Activated CD4-positive, alpha-beta T cell treated with anti-CD3 and anti-CD28 coated beads, Interleukin-2, amount 50 U/mL, for 48 hours (primary cell): ENCODE measurements around the gene DPCD.

Experiments used
- DNase-seq, 2 experiments: peaks; one replicate each; pipeline ENCODE4 v3.0.0-alpha.2; 2020

The DPCD gene

GRCh38 chr10:101567165-101568006, 20.7 kb upstream of the DPCD start:
- no peak for DNase-seq

GRCh38 chr10:101568054-101568745, 19.9 kb upstream of the DPCD start:
- DNase-seq, result no peak

DNA sequence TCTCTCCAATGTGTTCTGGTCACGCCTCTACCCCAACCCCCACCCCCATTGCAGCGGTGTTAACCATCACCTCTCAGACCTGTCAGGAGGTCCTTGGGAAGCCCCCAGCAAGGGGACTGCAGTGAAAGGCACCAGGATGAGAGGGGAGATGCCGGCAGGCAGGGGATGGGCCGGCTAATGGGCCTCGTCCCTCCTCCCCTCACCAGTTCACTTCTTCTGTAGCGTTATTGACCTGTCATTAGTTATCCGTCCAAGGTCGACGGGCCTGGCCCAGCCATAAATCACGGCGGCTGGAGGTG, 18.8 kb upstream of the DPCD start:
- DNase-seq, result no peak

DNA sequence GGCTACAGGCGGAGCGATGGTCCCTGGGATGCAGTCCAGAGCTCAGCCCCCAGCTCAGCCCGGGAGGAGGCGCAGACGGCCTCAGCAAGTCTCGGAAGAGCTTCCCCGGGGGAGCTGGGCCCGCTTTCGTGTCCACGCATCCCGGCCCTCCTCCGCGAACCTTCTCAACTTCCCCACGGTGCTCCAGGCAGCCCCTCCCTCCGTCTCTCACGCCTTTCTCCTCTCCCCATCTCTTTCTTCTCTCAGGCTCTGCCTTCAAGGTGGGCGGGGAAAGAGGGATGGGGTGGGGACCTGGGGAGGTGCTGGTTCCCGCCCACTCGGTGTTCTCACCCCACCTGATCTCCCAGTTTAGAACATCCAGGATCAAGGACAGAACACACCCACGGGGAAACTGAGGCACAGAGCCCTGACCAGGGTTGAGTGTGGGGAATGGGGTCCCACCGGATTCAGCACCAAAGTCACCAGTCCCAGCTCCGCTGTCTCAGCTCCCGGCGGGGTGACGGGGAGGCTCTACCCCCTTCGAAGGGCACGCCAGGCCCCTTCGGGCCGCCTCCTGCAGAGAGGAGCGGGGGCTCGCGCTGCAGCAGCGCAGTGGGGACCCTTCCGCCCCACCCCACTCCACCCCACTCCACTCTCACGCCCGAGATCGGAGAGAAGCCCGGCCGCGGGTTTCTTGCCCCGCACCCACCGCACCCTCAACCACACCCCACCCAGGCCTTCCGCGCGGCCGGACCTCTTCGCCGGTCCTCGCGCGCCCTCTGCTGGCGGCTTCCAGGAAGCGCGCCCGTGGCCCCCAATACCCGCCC, 18.3 kb upstream of the DPCD start:
- peak; percentile 80 to 83 for DNase-seq

- no peak for DNase-seq
Measured at GRCh38 chr10:101570428-101571270, 17.5 kb upstream of the DPCD start.

DNA sequence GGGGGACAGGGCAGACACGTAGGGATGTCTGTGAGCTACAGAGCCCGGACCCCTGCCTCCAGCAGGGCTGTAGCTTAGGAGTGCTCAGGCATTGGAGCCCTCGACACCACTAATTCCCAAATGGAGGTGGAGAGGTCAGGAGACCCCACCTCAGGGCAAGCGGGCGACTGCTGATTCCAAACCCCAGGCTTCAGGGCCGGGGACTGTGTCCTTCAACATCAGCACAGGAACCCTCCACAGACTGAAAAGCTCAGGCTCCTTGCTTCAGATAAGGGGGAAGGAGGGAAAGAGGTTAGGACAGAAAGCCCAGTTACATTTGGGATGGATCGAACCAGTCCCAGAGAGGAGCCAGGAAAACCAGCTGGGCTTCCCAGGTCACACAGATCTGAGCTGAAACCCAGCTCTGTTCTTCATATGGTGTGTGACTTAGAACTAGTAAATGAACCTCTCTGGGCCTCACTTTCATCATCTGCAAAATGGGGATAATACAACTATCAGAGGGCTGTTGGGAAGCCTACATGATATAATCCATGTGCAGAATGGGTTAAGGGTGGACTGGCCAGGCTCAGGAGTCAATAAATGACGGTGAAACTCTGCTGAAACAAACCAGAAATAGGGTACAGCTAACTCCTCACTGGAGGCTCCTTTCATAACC, 16.7 kb upstream of the DPCD start:
- DNase-seq, result no peak

- DNase-seq, result no peak
Measured at GRCh38 chr10:101572126-101572525, 16.0 kb upstream of the DPCD start.

DNA sequence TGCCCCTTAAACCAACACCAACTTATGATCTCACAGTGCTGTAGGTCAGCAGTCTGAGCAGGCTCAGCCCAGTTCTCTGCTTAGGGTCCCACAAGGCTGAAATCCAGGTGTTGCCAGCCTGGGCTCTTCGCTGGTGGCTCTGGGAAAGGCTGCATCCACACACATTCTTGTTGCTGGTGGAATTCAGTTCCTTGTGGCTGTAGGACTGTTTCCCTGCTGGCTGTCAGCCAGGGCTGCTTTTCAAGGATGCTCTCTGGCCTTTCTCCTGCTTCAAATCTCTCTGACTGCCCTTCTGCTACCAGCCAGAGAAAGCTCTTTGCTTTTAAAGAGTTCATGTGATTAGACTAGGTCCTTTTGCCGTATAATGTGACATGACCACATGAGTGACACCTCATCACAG, 15.3 kb upstream of the DPCD start:
- DNase-seq, result no peak

- no peak for DNase-seq
Measured at GRCh38 chr10:101573885-101574753, 14.0 kb upstream of the DPCD start.

DNA sequence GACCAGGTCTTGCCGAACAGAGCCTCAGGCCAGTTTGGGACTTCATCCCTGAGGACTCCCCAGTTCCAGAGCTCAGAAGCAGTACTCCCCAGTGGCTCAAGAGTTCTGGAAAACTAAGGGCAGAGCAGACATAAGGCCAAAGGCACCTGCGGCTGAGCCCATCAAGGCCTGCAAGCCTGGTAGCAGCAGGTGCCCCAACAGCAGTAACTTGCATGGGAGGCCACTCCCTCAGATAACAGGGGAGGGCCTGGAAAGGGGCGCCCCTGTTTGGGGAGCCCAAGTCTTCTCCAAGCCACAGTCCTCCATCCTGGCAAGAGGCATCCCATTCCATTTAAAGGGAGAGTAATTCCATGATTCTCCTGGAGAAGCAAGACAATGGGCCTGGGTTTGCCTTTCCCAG, 13.0 kb upstream of the DPCD start:
- DNase-seq, result no peak

GRCh38 chr10:101575580-101576210, 12.4 kb upstream of the DPCD start:
- DNase-seq, result no peak

DNA sequence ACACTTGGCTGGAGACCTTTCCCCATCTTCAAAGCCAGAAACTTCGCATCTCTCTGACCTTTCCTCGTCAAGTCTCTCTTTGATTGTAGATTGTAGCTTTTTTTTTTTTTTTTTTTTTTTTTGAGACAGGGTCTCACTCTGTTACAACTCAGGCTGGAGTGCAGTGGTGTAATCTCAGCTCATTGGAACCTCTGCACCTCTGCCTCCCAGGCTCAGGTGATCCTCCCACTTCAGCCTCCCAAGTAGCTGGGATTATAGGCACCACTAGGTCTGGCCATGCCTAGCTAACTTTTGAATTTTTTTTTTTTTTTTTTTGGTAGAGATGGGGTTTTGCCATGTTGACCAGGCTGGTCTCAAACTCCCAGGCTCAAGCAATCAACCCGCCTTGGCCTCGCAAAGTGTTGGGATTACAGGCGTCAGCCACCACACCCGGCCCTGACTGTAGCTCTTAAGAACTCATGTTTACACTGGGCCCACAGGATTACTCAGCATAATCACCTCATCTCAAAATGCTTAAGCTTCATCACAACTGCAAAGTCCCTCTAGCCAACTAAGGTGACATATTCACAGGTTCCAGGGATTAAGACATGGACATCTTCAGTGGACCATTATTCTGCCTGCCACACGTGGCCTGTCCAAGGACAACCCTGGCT, 11.8 kb upstream of the DPCD start:
- no peak for DNase-seq

DNA sequence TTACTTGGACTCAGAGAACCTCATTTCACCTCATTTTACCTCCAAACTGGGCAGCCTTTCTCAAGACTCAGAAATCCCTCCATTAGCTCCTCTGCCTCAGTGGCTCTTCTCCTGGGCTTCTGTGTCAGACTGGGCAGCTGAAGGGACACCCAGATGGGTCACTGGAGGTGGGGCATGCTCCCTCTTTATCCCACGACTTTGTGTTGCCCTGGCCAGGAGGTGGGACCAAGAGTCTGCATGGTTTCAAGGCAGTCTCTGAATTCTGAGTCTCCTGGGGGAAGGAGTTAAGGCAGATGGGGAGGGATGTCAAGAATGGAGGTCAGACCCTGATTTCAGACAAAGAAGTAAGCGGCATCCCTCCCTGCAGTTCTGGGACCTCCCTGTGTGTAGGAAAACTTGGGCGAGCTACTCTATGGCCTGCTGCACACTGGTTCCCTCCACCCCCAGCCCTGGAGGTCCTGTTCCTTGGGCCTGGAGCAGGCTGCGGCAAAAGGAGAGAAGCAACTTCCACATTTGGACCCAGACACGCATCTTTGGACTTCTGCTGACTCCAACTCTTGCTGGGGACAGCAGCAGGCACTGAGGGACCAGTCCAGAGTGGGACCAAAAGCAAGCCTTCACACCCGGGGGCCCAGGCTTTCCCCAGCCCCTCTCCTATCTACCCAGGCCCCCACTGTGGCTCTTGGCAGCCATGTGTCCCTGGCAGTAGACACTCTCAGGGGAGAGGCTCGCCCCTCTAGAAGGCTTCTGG, 10.8 kb upstream of the DPCD start:
- no peak for DNase-seq

- no peak for DNase-seq
Measured at GRCh38 chr10:101578192-101578591, 9.9 kb upstream of the DPCD start.

DNA sequence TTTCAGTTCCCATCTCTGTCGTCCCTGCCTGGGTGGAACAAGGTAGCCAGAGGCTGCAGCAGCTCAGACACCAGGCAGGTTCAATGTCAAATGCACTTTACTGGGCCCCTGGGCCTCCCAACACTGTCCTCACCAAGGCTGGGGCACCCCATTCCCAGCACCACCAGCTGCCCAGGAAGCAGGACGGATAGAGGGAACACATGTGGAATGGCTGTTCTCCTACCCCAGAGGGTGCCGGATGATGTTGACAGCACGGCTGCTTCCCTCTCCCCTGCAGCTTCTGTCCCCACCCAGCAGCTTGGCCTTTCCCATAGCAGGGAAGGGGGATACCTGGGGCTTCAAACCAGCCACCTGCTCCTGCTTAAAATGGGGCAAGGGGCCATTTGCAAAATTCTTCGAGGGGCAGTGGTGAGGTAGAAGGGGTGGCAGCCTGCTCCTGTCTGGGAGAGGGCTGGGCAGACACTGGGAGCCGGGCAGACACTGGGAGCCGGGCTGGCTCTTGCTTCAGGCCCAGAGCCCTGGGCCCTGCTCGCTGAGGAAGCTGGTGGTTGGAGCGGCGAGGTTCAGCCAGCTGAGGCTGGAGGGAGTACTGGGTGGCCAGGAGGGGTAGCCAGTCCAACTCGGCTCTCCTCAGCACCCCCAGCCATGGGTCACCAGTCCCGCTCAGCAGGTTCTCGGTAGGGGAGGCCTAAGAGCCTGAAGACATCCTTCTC, 9.2 kb upstream of the DPCD start:
- DNase-seq, result no peak

GRCh38 chr10:101579516-101579870, 8.6 kb upstream of the DPCD start:
- no peak for DNase-seq

DNA sequence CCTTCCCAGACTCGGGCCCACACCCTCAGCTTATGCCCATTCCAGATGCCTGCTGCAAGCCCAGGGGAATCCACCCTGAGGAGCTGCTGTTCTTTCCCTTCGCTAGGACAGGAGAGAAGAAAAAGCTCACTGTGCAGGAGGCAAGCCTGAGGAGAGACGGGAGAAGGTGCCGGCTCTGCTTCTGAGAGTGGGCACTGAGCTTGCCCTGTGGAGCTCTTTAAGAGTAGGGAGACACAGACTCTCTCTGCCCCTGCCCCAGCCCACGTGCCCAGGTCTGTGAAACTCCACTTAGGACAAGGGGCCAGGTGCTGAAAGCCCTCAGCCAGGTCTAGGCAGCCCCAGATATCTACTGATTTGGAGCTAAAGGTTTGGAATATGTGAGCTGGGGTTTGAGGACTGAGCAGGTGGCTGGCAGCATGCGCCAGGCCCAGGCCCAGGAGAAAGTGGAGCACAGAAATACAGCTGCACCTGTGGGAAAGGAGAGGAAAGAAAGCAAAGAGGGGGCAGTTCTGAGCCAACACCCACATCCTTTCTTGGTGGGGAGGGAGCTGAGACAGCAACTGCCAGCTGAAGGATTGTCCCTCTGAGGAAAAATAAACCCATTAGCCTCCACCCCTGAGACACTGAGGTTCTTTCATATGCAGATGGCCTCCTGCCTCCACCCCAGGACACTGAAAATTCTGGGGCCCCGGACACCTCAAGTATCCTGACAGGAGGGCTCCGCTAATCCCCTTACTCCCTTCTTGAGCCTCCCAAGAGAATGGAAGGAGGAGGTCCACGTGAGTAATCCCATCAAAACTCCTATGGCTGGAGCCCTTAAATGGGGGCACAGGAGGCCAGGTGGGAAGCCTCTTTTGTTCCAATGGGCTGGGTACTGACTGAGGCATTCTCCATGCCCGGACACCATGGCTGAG, 7.4 kb upstream of the DPCD start:
- DNase-seq, result no peak

DNA sequence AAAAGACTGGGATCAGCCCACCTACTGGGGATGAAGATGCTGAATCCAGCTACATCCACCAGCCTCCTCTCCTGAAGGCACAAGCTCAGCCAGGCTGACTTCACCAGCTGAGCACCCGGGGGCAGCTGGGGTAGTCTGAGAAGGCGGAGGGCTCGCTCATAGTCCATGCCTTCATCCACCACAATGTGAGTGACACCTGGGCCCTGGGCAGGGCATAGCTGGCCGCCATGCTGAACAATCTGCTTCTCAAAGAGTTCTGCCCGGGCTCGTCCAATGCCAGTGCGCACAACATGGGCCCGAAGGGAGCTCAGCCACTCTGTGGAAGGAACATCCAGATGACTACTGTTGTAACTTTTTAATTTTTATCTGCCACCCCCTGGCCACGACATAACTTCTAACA, 2.3 kb upstream of the DPCD start:
- no peak for DNase-seq
